Femur (tissue), 1 donor: Measurements from ENCODE around the gene AAMDC.
"Not testable (repeated sequence)": the region's sequence is repeated elsewhere in the genome, so short reads cannot be mapped to it uniquely, and the experiment has no call there.

Experiments
- DNase-seq: peaks from one replicate; pipeline ENCODE4 v3.0.0-alpha.2; 2017

Gene AAMDC

DNA sequence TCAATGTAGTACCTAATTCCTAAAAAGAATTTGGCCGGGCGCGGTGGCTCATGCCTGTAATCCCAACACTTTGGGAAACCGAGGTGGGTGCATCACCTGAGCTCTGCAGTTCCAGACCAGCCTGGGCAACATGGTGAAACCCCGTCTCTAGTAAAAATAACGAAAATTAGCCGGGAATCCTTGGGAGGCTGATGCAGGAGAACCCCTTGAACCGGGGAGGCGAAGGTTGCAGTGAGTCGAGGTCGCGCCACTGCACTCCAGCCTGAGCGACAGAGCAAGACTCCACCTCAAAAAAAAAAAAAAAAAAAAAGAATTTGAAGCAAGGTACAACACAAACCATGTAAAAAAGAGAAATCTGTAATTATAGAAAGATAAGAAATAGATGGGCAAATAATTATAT is 1.2 kb downstream of the AAMDC start:
- DNase-seq, result not testable (repeated sequence)

GRCh38 chr11:77823775-77824174 is 2.8 kb downstream of the AAMDC start:
- DNase-seq, result no peak

GRCh38 chr11:77828926-77829325 is 8.0 kb downstream of the AAMDC start:
- DNase-seq, result no peak

DNA sequence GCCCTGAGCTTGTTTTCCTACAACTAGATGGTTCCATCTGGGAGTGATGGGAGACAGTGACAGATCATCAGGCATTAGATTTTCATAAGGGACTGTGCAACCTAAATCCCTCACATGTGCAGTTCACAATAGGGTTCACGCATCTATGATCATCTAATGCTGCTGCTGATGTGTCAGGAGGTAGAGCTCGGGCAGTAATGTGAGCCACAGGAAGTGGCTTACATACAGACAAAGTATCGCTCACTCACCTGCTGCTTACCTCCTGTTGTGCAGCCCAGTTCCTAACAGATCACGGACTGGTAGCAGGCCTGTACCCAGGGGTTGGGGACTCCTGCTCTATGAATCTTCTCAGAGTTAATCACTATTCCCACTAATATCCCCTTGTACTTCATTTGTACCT is 12.4 kb downstream of the AAMDC start:
- no peak for DNase-seq

GRCh38 chr11:77842441-77843121 is 21.6 kb downstream of the AAMDC start:
- DNase-seq, result no peak

DNA sequence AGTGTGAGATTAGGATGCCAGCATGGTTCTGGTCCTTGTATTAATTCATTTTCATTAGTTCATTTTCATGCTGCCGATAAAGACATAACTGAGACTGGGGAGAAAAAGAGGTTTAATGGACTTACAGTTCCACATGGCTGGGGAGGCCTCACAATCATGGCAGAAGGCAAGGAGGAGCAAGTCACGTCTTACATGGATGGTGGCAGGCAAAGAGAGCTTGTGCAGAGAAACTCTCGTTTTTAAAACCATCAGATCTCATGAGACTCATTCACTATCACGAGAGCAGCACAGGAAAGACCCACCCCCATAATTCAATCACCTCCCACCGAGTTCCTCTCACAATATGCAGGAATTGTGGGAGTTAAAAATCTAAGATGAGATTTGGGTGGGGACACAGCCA is 22.8 kb downstream of the AAMDC start:
- not testable (repeated sequence) for DNase-seq

GRCh38 chr11:77851503-77851902 is 30.6 kb downstream of the AAMDC start:
- no peak for DNase-seq

- no peak for DNase-seq
Observed at GRCh38 chr11:77854838-77855237, 33.9 kb downstream of the AAMDC start.

DNA sequence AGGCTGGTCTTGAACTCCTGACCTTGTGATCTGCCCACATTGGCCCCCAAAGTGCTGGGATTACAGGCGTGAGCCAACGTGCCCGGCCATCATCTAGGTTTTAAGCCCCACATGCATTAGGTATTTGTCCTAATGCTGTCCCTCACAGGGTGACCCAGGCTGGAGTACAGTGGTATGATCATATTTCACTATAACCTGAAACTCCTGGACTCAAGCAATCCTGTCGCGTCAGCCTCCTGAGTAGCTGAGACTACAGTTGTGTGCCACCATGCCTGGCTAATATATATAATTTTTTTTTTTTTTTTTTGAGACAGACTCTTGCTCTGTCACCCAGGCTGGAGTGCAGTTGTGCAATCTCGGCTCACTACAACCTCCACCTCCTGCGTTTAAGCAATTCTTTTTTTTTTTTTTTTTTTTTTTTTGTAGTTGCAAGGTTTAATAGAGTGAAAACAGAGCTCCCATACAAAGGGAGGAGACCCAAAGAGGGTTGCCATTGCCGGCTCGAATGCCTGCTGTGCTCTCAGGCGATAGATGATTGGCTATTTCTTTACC is 37.0 kb downstream of the AAMDC start:
- not testable (repeated sequence) for DNase-seq

- not testable (repeated sequence) for DNase-seq
Observed at GRCh38 chr11:77861444-77861843, 40.5 kb downstream of the AAMDC start.

- DNase-seq, result no peak
Observed at GRCh38 chr11:77865805-77866204, 44.9 kb downstream of the AAMDC start.

DNA sequence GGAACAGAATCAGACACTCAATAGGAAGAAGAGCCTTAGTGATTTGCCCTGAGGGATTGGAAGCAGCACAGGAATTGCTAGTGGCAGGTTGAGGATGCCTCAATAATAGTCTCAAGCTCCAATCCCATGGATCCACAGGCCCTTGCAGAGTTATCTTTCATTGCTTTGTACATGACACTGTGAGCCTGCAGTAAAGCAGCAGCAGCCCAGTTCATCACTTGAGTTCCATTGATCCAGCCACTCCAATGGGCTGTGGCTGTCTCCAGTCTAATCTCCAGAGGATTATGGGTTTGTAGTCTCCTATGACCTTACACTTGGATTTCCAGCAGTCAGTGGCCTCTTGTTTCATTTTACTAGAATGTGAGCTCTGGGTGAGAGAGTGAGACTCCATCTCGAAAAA is 45.4 kb downstream of the AAMDC start:
- no peak for DNase-seq

- DNase-seq, result no peak
Observed at GRCh38 chr11:77868744-77869143, 47.8 kb downstream of the AAMDC start.

DNA sequence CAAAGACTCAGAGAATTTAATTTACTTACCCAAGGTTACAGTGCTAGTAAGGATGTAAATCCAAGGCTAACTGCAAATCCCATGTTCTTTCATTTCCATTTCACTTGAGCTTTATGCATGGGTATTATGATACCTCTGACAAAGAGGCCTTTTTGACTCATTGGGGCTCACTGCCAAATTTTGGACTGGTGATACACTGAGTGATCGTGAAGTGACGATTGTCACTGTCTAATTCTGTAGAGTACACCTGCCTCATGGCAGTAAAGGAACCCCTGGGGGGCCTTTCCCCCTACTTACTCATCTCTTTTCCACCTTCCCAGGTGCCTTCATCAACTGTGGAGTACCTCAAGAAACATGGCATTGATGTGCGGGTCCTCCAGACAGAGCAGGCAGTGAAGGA is 50.9 kb downstream of the AAMDC start:
- no peak for DNase-seq

DNA sequence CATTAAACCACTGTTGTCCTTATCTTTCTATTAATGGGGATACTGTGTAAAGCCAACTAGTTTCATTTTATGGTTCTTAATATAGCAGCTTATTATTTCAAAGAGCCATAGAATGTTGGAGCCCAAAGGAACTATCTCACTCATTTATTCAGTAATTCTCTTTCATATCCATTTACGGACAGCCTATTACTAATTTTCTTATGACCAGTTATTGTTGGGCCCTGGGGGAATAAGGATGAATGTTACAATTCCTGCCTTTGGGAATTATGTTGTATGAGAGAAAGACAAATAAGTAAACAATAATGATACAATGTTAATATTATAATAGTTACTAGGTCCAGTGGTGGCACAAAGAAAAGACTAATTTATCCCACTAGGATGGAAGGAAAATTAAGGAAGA is 52.4 kb downstream of the AAMDC start:
- no peak for DNase-seq

DNA sequence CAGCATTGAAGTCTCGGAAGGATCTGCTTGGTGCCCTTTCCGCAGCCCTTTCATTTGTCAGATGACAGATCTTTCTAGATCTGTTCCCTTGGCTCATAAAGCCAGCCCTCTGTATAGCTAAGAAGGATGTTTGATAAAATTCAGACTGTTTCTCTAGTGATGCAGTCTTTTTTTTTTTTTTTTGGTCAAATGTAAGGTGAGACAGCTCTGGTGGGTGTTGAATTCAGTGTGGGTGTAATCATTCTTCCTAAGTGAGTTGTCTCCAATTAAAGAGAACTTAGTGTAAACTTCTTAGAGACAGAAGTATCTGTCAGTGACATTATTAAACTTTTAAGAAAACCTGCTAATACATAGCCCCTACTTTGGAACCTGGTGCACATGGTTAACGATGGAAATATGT is 53.3 kb downstream of the AAMDC start:
- no peak for DNase-seq

- no peak for DNase-seq
Observed at GRCh38 chr11:77876045-77876444, 55.1 kb downstream of the AAMDC start.

GRCh38 chr11:77878247-77878646 is 57.3 kb downstream of the AAMDC start:
- DNase-seq, result not testable (repeated sequence)

DNA sequence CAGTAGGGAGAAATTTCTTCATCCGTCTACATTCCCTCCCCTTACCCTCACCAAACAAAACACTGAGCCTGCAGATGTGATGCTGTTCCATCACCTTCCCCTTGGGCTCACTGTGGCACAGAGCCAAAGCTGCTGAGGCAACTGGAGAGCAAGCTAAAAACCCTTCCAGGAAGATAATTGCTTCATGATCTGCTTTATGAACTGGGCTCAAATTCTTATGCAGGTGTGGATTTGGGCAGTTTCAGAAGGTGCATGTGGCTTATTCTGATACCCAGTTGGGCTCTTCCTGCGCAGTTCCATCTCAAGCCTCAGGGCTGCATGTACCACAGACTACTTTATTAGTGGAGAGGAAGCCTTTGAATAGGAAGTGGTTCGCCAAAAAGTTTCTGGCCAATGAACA is 58.3 kb downstream of the AAMDC start:
- DNase-seq, result peak; percentile 55

- DNase-seq, result no peak
Observed at GRCh38 chr11:77882396-77882795, 61.5 kb downstream of the AAMDC start.

DNA sequence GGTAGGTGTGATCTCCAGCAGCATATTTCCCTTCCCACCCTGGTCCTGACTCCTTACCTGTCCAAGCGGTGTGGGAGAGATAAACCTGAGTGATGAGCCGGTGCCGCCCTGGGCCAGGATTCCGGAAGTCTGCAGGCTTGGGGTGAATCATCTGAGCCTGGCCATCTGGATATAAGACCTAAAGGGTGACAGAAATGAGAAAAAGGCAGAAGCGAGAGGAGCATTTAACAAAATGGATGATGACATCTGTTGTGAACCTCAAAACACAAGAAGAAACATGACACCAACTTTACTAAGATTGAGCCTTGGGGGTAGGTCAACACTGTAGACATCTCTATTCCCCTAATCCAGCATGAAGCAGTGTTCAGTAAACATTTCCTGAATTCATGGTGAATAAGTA is 62.8 kb downstream of the AAMDC start:
- DNase-seq, result no peak

DNA sequence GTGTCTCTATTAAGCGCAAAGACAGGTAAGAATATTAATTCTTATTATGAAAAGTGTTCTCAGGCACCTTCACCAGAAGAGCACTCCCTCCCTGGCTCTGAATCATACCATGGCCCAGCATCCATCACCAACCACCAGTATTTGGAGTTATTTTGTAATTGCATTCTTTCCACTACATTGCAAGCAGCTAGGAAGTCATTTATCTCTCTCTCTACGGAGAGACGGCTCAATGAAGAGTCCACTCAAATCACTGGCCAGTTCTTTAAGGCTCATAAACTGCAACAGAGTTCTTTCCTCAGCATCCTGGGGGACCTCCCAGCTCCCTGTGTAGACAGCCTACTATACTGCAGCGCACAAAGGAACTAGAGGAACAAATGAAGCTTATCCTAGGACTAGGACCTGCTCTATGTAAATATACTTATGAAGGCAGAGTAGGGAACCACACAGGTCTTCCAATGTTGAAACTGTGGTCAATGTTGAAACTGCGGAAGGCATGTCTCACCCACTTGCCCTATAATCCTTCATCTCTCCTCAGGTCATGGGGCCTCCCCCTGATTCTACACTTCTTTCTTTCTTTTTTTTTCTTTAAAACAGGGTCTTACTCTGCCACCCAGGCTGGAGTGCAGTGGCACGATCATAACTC is 63.4 kb downstream of the AAMDC start:
- DNase-seq, result no peak

DNA sequence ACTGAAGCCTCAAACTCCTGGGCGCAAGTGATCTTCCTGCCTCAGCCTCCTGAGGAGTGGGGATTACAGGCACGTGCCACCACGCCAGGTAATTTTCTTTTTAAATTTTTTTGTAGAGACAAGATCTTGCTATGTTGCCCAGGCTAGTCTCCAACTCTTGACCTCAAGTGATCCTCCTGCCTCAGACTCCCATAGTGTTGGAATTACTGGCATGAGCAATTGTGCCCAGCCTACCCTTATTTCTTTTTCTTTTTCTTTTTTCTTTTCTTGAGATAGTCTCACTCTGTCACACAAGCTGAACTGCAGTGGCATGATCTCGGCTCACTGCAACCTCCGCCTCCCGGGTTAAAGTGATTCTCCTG is 63.9 kb downstream of the AAMDC start:
- no peak for DNase-seq

DNA sequence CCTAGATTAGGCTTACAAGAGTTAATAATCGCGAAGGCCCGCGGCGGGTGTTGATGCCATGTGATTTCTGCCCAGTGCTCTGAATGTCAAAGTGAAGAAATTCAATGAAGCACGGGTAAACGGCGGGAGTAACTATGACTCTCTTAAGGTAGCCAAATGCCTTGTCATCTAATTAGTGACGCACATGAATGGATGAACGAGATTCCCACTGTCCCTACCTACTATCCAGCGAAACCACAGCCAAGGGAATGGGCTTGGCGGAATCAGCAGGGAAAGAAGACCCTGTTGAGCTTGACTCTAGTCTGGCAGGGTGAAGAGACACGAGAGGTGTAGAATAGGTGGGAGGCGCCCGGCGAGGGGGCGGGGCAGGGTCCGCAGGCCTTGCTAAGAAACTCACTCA is 65.5 kb downstream of the AAMDC start:
- no peak for DNase-seq

DNA sequence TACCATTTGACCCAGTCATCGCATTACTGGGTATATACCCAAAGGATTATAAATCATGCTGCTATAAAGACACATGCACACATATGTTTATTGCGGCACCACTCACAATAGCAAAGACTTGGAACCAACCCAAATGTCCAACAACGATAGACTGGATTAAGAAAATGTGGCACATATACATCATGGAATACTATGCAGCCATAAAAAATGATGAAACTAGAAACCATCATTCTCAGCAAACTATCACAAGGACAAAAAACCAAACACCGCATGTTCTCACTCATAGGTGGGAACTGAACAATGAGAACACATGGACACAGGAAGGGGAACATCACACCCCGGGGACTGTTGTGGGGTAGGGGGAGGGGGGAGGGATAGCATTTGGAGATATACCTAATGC is 68.1 kb downstream of the AAMDC start:
- DNase-seq, result not testable (repeated sequence)
